B cell (primary cell): ENCODE results near the gene QRFP. TPM values are rescaled to one million over a fixed set of nuclear protein-coding genes. Genes with fewer than 3 reads are reported as not detected.

Experiments
- ATAC-seq: fragments of 200-7000 bp; cut with Tn5 transposase; one replicate; pipeline ENCODE4 v1.10.0; 2021; ENCODE audit warnings: low read depth, mild to moderate bottlenecking, moderate number of reproducible peaks, moderate library complexity
- CTCF ChIA-PET: fragments of 350-600 bp; sonication (Branson Sonifier 250); formaldehyde crosslinking; loops from one replicate; lab custom pipeline; 2021; ENCODE audit warnings: antibody characterized with exemption, inconsistent platforms; lab: Charles Lee
- POLR2A ChIA-PET: fragments of 350-600 bp; sonication (Branson Sonifier 250); formaldehyde crosslinking; loops from one replicate; lab custom pipeline; 2021; ENCODE audit warnings: antibody characterized with exemption; lab: Charles Lee
- DNase-seq: peaks from one replicate; pipeline ENCODE4 v3.0.0; 2013
- H2AFZ ChIP-seq: 2 replicates; pipeline ENCODE4 v1.6.1; 2012; ENCODE audit warnings: mild to moderate bottlenecking, low read depth, low read length; ENCODE audit not compliant: insufficient read depth, poor library complexity, severe bottlenecking
- H3K27ac ChIP-seq, 2 donors: 1 replicate in 1 of 2; 2 replicates in 1 of 2; pipeline ENCODE4 v1.5.1; 2012 to 2013; ENCODE audit warnings: low read length in 2 of 2, mild to moderate bottlenecking in 2 of 2, moderate library complexity in 1 of 2
- H3K27me3 ChIP-seq, 4 experiments: fragments of 200-600 bp in 1 of 4; sonication (generic) in 1 of 4; replicated peaks in 1 of 4; 1 replicate in 2 of 4; 2 replicates in 2 of 4; pipeline versions ENCODE4 v1.6.1 to v1.7.0; 2013 to 2016; ENCODE audit warnings: low read length in 3 of 4, mild to moderate bottlenecking in 2 of 4, mixed read lengths in 1 of 4, moderate library complexity in 1 of 4; ENCODE audit not compliant: insufficient read depth in 4 of 4, control insufficient read depth in 3 of 4; ENCODE audit errors: control extremely low read depth in 1 of 4
- H3K36me3 ChIP-seq, 2 experiments: replicated peaks in 1 of 2; 1 replicate in 1 of 2; 2 replicates in 1 of 2; pipeline versions ENCODE4 v1.6.1 to v1.7.1; 2013; ENCODE audit warnings: low read length in 1 of 2; ENCODE audit not compliant: insufficient read depth in 2 of 2, control insufficient read depth in 1 of 2; ENCODE audit errors: control extremely low read depth in 1 of 2, extremely low read depth in 1 of 2
- H3K4me1 ChIP-seq, 2 donors: fragments of 200-600 bp in 1 of 2; sonication (generic) in 1 of 2; 1 replicate in 1 of 2; 2 replicates in 1 of 2; pipeline versions ENCODE4 v1.5.1 to v1.6.1; 2013 to 2017; ENCODE audit warnings: low read length in 2 of 2; ENCODE audit not compliant: control insufficient read depth in 2 of 2, insufficient read depth in 2 of 2
- H3K4me2 ChIP-seq: replicated peaks from 2 replicates; pipeline ENCODE3; 2012; ENCODE audit warnings: mild to moderate bottlenecking, low read depth, low read length; ENCODE audit not compliant: poor library complexity, severe bottlenecking
- H3K4me3 ChIP-seq, 5 experiments: fragments of 200-600 bp in 1 of 5; sonication (generic) in 1 of 5; 1 replicate in 3 of 5; 2 replicates in 2 of 5; pipeline versions ENCODE4 v1.5.1 to v1.7.0; 2011 to 2016; ENCODE audit warnings: low read length in 4 of 5, mild to moderate bottlenecking in 4 of 5, low read depth in 2 of 5, control low read depth in 1 of 5, moderate library complexity in 1 of 5; ENCODE audit not compliant: insufficient read depth in 1 of 5; ENCODE audit errors: control extremely low read depth in 1 of 5, extremely low read depth in 1 of 5
- H3K79me2 ChIP-seq: fragments of 200-600 bp; sonication (generic); one replicate; pipeline ENCODE4 v1.6.0; 2016; ENCODE audit warnings: low read length; ENCODE audit not compliant: control insufficient read depth, insufficient read depth
- H3K9ac ChIP-seq: fragments of 200-600 bp; sonication (generic); 2 replicates; pipeline ENCODE4 v1.6.1; 2017; ENCODE audit warnings: mild to moderate bottlenecking, low read length, moderate library complexity
- H3K9me3 ChIP-seq, 3 donors: one replicate each; pipeline versions ENCODE4 v1.6.1 to v1.7.1; 2013; ENCODE audit warnings: low read length in 2 of 3; ENCODE audit not compliant: control insufficient read depth in 2 of 3, insufficient read depth in 1 of 3; ENCODE audit errors: control extremely low read depth in 1 of 3
- H4K20me1 ChIP-seq: 2 replicates; pipeline ENCODE4 v1.6.0; 2012; ENCODE audit warnings: mild to moderate bottlenecking, low read length; ENCODE audit not compliant: insufficient read depth, control insufficient read depth, poor library complexity, severe bottlenecking
- H3K27ac Mint-ChIP-seq: one replicate; pipeline ENCODE4 v1.8.0; 2021; ENCODE audit warnings: mixed read lengths
- H3K27me3 Mint-ChIP-seq: one replicate; pipeline ENCODE4 v1.8.0; 2021; ENCODE audit warnings: mixed read lengths
- H3K4me1 Mint-ChIP-seq: one replicate; pipeline ENCODE4 v1.8.0; 2021; ENCODE audit warnings: mixed read lengths
- H3K4me3 Mint-ChIP-seq: one replicate; pipeline ENCODE4 v1.8.0; 2021; ENCODE audit warnings: mixed read lengths
- H3K9me3 Mint-ChIP-seq: one replicate; pipeline ENCODE4 v1.8.0; 2022; ENCODE audit warnings: mixed read lengths; ENCODE audit not compliant: insufficient read depth
- CTCF ChIP-seq: fragments of 200-600 bp; IDR thresholded peaks from one replicate; pipeline ENCODE4 v1.8.0; 2022; ENCODE audit warnings: antibody characterized with exemption, mild to moderate bottlenecking
- EZH2 ChIP-seq: IDR thresholded peaks from 2 replicates; pipeline ENCODE4 v1.6.1; 2012; ENCODE audit warnings: borderline replicate concordance, low read depth, mild to moderate bottlenecking, moderate library complexity, low read length; ENCODE audit not compliant: insufficient read depth, poor library complexity, severe bottlenecking
- WGBS: methylation state at CpG from one replicate; pipeline ENCODE4 v1.1.5; 2013; ENCODE audit warnings: missing lambda C conversion rate; ENCODE audit not compliant: insufficient coverage; 5-methylcytosine and 5-hydroxymethylcytosine counted together
- intact Hi-C: fragments of 100-400 bp; cut with micrococcal nuclease; formaldehyde crosslinking; loops from one replicate; pipeline ENCODE4 v1.10.0; 2022
- polyA plus RNA-seq: library from polyadenylated mRNA; depleted of rRNA; stranded (reverse); fragments of >200 nt; gene quantifications from 2 replicates; pipeline ENCODE4 v1.2.3, GENCODE V29; 2012
- total RNA-seq, 2 donors: library from RNA; stranded (reverse); fragments of 120-200 nt in 1 of 2; gene quantifications; 1 replicate in 1 of 2; 2 replicates in 1 of 2; pipeline versions ENCODE4 v1.2.3 to v1.2.4, GENCODE V29; 2013 to 2022

Gene QRFP
- total and polyA plus RNA-seq, 2 donors (not counting 1 experiment from before 2014, with no cell fraction given), result 0.07 TPM; not detected in 1

- WGBS, result 95% methylated on average over 15 of the region's 25 CpGs
- peaks cover 0 to 8% (median 0%) of the 10 kb centered on the region in 4 experiments for H3K27me3 ChIP-seq
- intact Hi-C loops, result no loop called here
- no peak overlapping the region for H3K4me3 Mint-ChIP-seq
- H3K27ac ChIP-seq, result no peak overlapping the region
- no peaks in the 10 kb centered on the region for H3K9me3 ChIP-seq
- no peaks in the 10 kb centered on the region for H3K4me1 Mint-ChIP-seq
- no peaks in the 10 kb centered on the region for H3K9me3 Mint-ChIP-seq
- H3K4me2 ChIP-seq, result no peak overlapping the region
- no peaks in the 10 kb centered on the region for H4K20me1 ChIP-seq
- ATAC-seq (no peak), DNase-seq (no peak)
- no peak overlapping the region for H2AFZ ChIP-seq
- H3K79me2 ChIP-seq, result no peaks in the 10 kb centered on the region
- ChIA-PET CTCF (interaction anchor here (1.0 kb wide), 1 partner anchor 147 kb away, joined by 3 read pairs; no protein-coding TSS in a partner anchor), POLR2A (no interaction called here)
- H3K4me1 ChIP-seq, result no peaks in the 10 kb centered on the region
- no peak for TF ChIP-seq CTCF
- no peaks in the 10 kb centered on the region for H3K27me3 Mint-ChIP-seq
- H3K4me3 ChIP-seq, result no peak overlapping the region
- no peak overlapping the region for H3K27ac Mint-ChIP-seq
- no peaks in the 10 kb centered on the region for H3K36me3 ChIP-seq
- no peak overlapping the region for H3K9ac ChIP-seq
Observed at GRCh38 chr9:130899051-130899748, 2.6 kb upstream of the QRFP start.

DNA sequence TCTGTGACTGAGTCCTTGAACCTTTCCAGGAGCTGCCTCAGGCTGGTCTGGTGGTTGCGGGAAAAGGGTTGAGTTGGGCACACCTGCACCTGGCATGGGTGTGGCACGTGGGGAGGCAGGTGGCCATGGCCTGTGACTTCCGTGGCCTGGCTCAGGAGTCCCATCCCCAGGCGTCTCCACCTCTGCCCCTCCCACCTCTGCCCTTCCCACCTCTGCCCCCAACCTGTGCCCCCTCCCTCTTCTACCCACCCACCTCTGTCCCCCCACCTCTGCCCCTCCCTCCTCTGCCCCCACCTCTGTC is 1.9 kb upstream of the QRFP start:
- Mint-ChIP-seq H3K4me1 (peaks cover 2% of the 10 kb centered on the region), H3K27me3 (no peaks in the 10 kb centered on the region)

More for the DNA sequence above, 1.9 kb upstream of the QRFP start:
- Mint-ChIP-seq H3K4me3 (no peak overlapping the region), H3K27ac (no peak overlapping the region), H3K9me3 (no peaks in the 10 kb centered on the region)
- no peak overlapping the region for H3K4me2 ChIP-seq
- 80% methylated on average over 4 of the region's 4 CpGs for WGBS
- no peaks in the 10 kb centered on the region for H3K79me2 ChIP-seq
- DNase-seq (no peak), ATAC-seq (no peak)
- POLR2A ChIA-PET, result no interaction called here
- CTCF ChIA-PET, result no interaction called here
- no peaks in the 10 kb centered on the region for H4K20me1 ChIP-seq
- no peak overlapping the region for H2AFZ ChIP-seq
- no peaks in the 10 kb centered on the region for H3K9me3 ChIP-seq
- TF ChIP-seq EZH2 (no peak), CTCF (no peak)
- no peak overlapping the region for H3K9ac ChIP-seq
- no peak overlapping the region for H3K4me3 ChIP-seq
- no peak overlapping the region for H3K27ac ChIP-seq
- H3K27me3 ChIP-seq, result peaks cover 0 to 8% (median 0%) of the 10 kb centered on the region in 4 experiments
- H3K36me3 ChIP-seq, result no peaks in the 10 kb centered on the region
- peaks cover 0 to 4% of the 10 kb centered on the region in 2 donors for H3K4me1 ChIP-seq
- intact Hi-C loops, result no loop called here
